SH-SY5Y (cell line): ENCODE results near the gene AFP.

Experiments used
- GATA2 ChIP-seq: IDR thresholded peaks from 2 replicates; pipeline ENCODE4 v1.6.1; 2011; ENCODE audit warnings: mild to moderate bottlenecking, low read depth, low read length
- GATA3 ChIP-seq: IDR thresholded peaks from 2 replicates; pipeline ENCODE4 v1.6.1; 2011; ENCODE audit warnings: low read depth, mild to moderate bottlenecking, low read length, moderate library complexity

The AFP gene

DNA sequence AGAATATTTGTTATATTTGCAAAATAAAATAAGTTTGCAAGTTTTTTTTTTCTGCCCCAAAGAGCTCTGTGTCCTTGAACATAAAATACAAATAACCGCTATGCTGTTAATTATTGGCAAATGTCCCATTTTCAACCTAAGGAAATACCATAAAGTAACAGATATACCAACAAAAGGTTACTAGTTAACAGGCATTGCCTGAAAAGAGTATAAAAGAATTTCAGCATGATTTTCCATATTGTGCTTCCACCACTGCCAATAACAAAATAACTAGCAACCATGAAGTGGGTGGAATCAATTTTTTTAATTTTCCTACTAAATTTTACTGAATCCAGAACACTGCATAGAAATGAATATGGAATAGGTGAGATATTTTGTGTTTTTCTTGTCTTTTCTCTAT is at the start of gene AFP:
TSS of gene AFP (plus strand) at position 238 of the 400 bp plus-strand sequence. CDS start at position 280, 42 bp downstream.
- no peak for TF ChIP-seq GATA2
- no peak for TF ChIP-seq GATA3

DNA sequence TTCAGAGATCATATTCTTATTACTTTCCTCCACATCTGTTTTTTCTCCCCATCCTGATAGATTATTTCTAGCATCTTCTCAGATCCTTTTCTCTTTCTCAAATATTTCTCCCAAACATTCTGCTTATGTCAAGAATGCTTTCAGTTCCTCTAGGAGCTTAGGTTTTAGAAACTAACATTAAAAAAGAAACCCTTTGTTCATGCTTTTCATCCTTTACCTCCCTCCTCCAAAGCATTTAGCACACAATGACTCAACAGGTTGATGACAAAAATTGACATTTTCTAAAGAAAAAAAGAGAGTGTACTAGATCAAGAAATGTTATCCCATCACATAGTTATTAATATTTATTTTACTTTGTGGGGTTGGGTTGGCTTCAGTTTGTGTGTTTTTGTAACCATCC is 48.5 kb upstream of the AFP start:
- TF ChIP-seq GATA3 = no peak
- TF ChIP-seq GATA2 = no peak

DNA sequence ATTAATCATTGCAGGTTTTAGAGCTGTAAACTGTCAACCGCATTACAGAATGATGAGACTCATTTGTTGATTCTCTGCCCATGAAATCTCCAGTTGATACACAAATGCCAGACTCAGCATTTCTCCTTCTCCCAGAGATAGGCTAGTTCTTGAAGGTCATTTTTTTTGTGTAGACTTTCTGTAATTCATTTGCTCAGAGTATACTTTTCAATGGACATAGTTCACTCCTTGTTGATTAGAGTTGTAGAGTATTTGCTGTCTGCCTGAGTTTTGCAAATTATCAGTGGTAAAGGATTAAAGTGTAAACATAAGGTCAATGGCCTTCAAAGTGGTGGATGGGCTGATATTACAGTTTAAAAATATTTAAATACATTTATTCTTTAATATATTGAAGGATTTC is 47.1 kb upstream of the AFP start:
- TF ChIP-seq GATA3 (no peak), GATA2 (no peak)

GRCh38 chr4:73391774-73392173 is 44.2 kb upstream of the AFP start:
- TF ChIP-seq GATA3 (no peak), GATA2 (no peak)

GRCh38 chr4:73392936-73393335 is 43.1 kb upstream of the AFP start:
- TF ChIP-seq GATA2 (no peak), GATA3 (no peak)

DNA sequence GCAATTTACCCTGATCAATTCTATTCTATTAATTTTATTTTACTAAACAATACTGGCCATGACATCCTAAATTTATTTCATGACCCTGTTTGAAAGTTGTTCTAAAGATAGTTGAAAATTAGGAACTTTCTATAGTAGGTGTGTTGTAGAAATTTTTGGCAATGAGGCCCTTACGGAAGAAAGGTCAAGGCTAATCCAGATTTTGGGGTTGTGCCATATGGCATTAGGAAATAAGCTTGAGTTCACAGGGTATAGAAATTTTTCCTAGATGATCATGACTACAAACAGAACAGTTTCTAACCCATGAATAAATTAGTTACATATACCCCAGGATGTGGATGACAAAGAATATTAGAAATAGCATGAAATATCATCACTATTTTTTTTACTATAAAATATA is 39.7 kb upstream of the AFP start:
- no peak for TF ChIP-seq GATA2
- TF ChIP-seq GATA3 = no peak

DNA sequence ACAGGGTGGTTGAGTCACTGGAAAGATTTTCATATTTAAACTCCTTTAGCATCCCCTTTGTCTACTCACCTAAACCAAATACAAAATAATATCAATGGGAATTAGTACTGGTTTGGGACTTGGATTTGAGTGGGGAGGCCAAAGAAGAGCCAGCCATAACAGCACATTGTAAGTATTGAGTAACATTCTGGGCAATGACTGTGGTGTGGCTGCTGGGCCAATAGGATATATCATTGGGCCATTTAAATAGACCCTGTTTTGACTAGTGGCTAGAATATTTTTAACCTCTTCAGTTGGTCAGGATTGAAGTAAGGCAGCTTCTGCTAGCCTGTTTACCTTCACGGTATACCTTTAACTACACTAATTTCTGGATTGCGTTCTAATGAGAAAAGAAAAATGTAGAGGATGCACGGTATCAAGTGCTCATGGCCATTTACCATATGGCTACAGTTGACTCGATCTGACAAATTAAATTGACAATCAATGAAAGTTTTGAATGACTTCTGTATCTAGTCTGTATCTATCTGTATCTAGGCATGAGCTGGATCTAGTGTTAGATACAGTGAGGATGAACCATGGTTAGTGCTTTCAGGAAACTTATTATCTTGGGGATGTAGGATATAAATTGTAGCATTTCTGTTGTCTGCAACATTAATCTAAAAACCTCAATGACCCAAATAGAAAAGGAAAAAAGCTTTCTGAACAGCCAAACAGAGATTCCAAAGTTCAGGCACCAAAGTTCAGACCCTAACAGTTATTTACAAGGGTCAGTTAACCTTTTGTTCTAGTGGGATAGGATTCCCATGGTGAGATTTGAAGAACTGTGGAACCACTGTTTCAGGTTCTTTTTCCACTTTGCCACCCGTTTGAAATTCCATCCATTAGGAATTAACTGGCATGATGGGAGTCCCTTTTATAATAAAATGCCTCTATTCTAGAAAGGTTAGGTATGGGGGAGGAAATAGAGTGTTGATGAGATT is 38.7 kb upstream of the AFP start:
- no peak for TF ChIP-seq GATA3
- no peak for TF ChIP-seq GATA2

DNA sequence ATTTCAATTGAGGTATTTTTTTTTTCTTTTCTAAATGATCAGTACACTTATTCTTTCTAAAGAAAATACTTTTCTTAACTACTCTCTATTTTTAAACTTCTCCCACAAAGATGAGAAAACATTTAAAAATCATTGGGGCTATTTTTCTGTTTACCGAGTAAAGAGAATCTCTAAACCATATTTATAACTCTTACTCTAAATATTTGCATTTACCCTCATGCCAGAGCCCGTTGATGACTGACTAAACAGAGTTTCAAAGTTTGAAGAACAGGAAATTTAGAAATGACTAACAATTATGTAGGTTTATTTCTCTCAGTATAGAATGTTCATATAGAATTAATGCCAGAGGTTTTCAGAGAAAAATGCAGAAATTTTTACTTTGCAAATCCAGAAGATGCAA is 34.6 kb upstream of the AFP start:
- TF ChIP-seq GATA2 = no peak
- no peak for TF ChIP-seq GATA3

- no peak for TF ChIP-seq GATA2
- TF ChIP-seq GATA3 = no peak
Measured at GRCh38 chr4:73404042-73404441, 32.0 kb upstream of the AFP start, which contains the start of gene ALB. Gene ALB (plus strand): TSS chr4:73404287. CDS start chr4:73404328, 41 bp downstream.

GRCh38 chr4:73404457-73404856 is 31.6 kb upstream of the AFP start:
- no peak for TF ChIP-seq GATA3
- no peak for TF ChIP-seq GATA2

- no peak for TF ChIP-seq GATA3
- TF ChIP-seq GATA2 = no peak
Measured at GRCh38 chr4:73405138-73405537, 30.9 kb upstream of the AFP start.

DNA sequence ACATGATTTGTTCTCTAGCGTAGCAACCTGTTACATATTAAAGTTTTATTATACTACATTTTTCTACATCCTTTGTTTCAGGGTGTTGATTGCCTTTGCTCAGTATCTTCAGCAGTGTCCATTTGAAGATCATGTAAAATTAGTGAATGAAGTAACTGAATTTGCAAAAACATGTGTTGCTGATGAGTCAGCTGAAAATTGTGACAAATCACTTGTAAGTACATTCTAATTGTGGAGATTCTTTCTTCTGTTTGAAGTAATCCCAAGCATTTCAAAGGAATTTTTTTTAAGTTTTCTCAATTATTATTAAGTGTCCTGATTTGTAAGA is 29.5 kb upstream of the AFP start:
- TF ChIP-seq GATA2 = no peak
- TF ChIP-seq GATA3 = no peak

- TF ChIP-seq GATA2 (no peak), GATA3 (no peak)
Measured at GRCh38 chr4:73407227-73407673, 28.8 kb upstream of the AFP start.

GRCh38 chr4:73408181-73408867 is 27.7 kb upstream of the AFP start:
- TF ChIP-seq GATA2 (no peak), GATA3 (no peak)

DNA sequence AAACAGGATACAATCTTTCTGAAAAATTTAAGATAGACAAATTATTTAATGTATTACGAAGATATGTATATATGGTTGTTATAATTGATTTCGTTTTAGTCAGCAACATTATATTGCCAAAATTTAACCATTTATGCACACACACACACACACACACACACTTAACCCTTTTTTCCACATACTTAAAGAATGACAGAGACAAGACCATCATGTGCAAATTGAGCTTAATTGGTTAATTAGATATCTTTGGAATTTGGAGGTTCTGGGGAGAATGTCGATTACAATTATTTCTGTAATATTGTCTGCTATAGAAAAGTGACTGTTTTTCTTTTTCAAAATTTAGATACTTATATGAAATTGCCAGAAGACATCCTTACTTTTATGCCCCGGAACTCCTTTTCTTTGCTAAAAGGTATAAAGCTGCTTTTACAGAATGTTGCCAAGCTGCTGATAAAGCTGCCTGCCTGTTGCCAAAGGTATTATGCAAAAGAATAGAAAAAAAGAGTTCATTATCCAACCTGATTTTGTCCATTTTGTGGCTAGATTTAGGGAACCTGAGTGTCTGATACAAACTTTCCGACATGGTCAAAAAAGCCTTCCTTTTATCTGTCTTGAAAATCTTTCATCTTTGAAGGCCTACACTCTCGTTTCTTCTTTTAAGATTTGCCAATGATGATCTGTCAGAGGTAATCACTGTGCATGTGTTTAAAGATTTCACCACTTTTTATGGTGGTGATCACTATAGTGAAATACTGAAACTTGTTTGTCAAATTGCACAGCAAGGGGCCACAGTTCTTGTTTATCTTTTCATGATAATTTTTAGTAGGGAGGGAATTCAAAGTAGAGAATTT is 26.8 kb upstream of the AFP start:
- TF ChIP-seq GATA3 = no peak
- no peak for TF ChIP-seq GATA2
